ENCODE data around the gene CAMK2B. TPM values are rescaled to one million over a fixed set of nuclear protein-coding genes. Genes with fewer than 3 reads are reported as not detected.

CAMK2B gene
- total RNA-seq, 4 donors from 2014 or later, result 0.50 to 2.0 (median 1.2) TPM

GRCh38 chr7:44238116-44238695 is 87.2 kb downstream of the CAMK2B start:
- Histone ChIP-seq H3K4me1 (peaks cover 0 to 8% (median 6%) of the 10 kb centered on the region in 4 donors), H3K27ac (replicated peaks in 1 of 4) (no peak overlapping the region), H3K9me3 (no peaks in the 10 kb centered on the region), H3K4me3 (no peak overlapping the region), H3K36me3 (no peaks in the 10 kb centered on the region), H3K27me3 (peaks cover 0 to 24% (median 0%) of the 10 kb centered on the region in 4 donors)
- no peak for DNase-seq (ENCODE audit: extremely low spot score)
- 56% methylated on average over 8 of the region's 17 CpGs for WGBS
- TF ChIP-seq POLR2AphosphoS5 (IDR thresholded peaks at IDR 0.05), result no peak
- TF ChIP-seq, protein P1, sequence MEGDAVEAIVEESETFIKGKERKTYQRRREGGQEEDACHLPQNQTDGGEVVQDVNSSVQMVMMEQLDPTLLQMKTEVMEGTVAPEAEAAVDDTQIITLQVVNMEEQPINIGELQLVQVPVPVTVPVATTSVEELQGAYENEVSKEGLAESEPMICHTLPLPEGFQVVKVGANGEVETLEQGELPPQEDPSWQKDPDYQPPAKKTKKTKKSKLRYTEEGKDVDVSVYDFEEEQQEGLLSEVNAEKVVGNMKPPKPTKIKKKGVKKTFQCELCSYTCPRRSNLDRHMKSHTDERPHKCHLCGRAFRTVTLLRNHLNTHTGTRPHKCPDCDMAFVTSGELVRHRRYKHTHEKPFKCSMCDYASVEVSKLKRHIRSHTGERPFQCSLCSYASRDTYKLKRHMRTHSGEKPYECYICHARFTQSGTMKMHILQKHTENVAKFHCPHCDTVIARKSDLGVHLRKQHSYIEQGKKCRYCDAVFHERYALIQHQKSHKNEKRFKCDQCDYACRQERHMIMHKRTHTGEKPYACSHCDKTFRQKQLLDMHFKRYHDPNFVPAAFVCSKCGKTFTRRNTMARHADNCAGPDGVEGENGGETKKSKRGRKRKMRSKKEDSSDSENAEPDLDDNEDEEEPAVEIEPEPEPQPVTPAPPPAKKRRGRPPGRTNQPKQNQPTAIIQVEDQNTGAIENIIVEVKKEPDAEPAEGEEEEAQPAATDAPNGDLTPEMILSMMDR (IDR thresholded peaks at IDR 0.05), result no peak
- TF ChIP-seq POLR2A (IDR thresholded peaks at IDR 0.05; ENCODE audit: low read depth), result no peak
- no peak for TF ChIP-seq EP300 (IDR thresholded peaks at IDR 0.05)
- intact Hi-C loops (cut with DNase I), result no loop called here

GRCh38 chr7:44237696-44238095 is 87.7 kb downstream of the CAMK2B start:
- TF ChIP-seq POLR2AphosphoS5 (IDR thresholded peaks at IDR 0.05) (no peak), EP300 (IDR thresholded peaks at IDR 0.05) (no peak), POLR2A (IDR thresholded peaks at IDR 0.05; ENCODE audit: low read depth) (no peak)
- TF ChIP-seq, protein P1 (IDR thresholded peaks at IDR 0.05), result no peak
- H3K27ac ChIP-seq (replicated peaks in 1 of 4), result no peak overlapping the region
- H3K4me1 ChIP-seq, result peaks cover 0 to 8% (median 6%) of the 10 kb centered on the region in 4 donors
- no peaks in the 10 kb centered on the region for H3K36me3 ChIP-seq
- H3K9me3 ChIP-seq, result no peaks in the 10 kb centered on the region
- H3K4me3 ChIP-seq, result no peak overlapping the region
- peaks cover 0 to 24% (median 0%) of the 10 kb centered on the region in 4 donors for H3K27me3 ChIP-seq
- intact Hi-C loops (cut with DNase I), result no loop called here
- DNase-seq (ENCODE audit: extremely low spot score), result no peak
- WGBS, result 90% methylated on average over 2 of the region's 10 CpGs

GRCh38 chr7:44236333-44236728 is 89.1 kb downstream of the CAMK2B start:
- Histone ChIP-seq H3K36me3 (no peaks in the 10 kb centered on the region), H3K9me3 (no peaks in the 10 kb centered on the region), H3K4me1 (peaks cover 0 to 6% (median 4%) of the 10 kb centered on the region in 4 donors), H3K4me3 (no peak overlapping the region), H3K27me3 (peaks cover 0 to 24% (median 0%) of the 10 kb centered on the region in 4 donors), H3K27ac (replicated peaks in 1 of 4) (no peak overlapping the region)
- intact Hi-C loops (cut with DNase I), result no loop called here
- no peak for DNase-seq (ENCODE audit: extremely low spot score)
- 52% methylated on average over 2 of the region's 4 CpGs for WGBS
- TF ChIP-seq, protein P1 (IDR thresholded peaks at IDR 0.05), result no peak
- TF ChIP-seq POLR2AphosphoS5 (IDR thresholded peaks at IDR 0.05) (no peak), POLR2A (IDR thresholded peaks at IDR 0.05; ENCODE audit: low read depth) (no peak), EP300 (IDR thresholded peaks at IDR 0.05) (no peak)

- Histone ChIP-seq H3K9me3 (no peaks in the 10 kb centered on the region), H3K27me3 (peaks cover 0 to 24% (median 0%) of the 10 kb centered on the region in 4 donors), H3K4me1 (no peaks in the 10 kb centered on the region), H3K4me3 (no peak overlapping the region), H3K27ac (replicated peaks in 1 of 4) (no peak overlapping the region), H3K36me3 (no peaks in the 10 kb centered on the region)
- TF ChIP-seq POLR2AphosphoS5 (IDR thresholded peaks at IDR 0.05) (no peak), POLR2A (IDR thresholded peaks at IDR 0.05; ENCODE audit: low read depth) (no peak), EP300 (IDR thresholded peaks at IDR 0.05) (no peak)
- TF ChIP-seq, protein P1 (IDR thresholded peaks at IDR 0.05), result no peak
- DNase-seq (ENCODE audit: extremely low spot score), result no peak
- 80% methylated on average over 8 of the region's 22 CpGs for WGBS
- intact Hi-C loops (cut with DNase I), result no loop called here
Observed at GRCh38 chr7:44235582-44236332, 89.6 kb downstream of the CAMK2B start.
